NK-92 treated with Interleukin-12 subunit alpha and Interleukin-12 subunit beta, amount 100 ng/mL, for 24 hours (cell line): ENCODE results near the gene NAT16.
A peak's percentile ranks its signal among the peaks of the same experiment; 100 is the strongest.
"Not testable (repeated sequence)": the region's sequence is repeated elsewhere in the genome, so short reads cannot be mapped to it uniquely, and the experiment has no call there.

Source experiments
- DNase-seq: peaks from one replicate; lab custom pipeline; 2025; lab: John Stamatoyannopoulos, UW

NAT16 gene

DNA sequence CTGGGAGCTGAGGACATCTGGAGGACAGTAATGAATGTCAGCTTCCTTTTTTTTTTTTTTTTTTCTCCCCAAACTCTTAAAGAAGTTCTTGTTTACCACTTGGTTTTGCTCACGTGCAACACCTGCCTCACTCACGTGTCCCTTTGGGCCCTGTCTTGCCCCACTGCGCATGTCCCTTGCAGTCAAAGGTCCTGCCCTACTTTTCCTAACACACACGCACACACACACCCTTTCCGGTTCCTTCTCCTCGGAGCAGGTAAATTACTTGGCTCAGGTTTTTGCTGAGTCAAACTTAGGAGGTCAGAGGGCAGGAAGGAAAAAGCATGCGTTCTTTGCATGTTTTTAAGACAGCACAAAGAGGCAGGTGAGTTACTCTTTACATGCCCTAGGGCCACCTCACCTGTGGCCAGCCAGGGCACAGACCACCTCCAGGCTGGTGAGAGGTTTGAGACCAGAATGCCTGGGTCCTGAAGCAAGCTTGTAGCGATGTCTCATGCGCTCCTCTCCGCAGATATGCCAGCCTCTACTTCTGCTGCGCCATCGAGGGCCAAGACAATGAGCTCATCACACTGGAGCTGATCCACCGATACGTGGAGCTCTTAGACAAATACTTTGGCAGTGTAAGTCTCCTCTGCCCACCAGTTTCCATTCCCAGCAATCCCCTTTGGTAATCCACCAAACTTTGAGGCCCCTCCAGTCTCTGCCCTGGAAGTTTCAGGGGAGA, 23.1 kb downstream of the NAT16 start:
- no peak for DNase-seq

DNA sequence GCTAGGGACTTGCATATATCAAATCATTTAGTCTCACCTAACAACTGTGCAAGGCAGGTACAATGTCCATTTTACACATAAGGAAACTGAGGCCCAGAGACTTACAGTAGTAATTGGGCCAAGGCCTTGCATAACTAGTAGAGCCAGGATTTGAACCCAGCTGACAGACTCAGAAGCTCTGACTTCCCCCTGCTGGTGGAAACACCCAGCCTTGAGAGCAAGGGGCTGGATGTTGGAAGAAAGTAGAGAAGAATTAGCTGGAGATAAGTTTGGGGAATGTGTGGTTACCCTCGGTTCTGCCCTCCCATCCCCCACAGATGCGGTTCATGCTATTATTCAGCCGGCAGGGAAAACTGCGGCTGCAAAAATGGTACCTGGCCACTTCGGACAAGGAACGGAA, 23.8 kb downstream of the NAT16 start:
- DNase-seq, result no peak

GRCh38 chr7:101155303-101155702, 24.8 kb downstream of the NAT16 start:
- DNase-seq, result no peak

- no peak for DNase-seq
Observed at GRCh38 chr7:101154693-101155102, 25.4 kb downstream of the NAT16 start.

DNA sequence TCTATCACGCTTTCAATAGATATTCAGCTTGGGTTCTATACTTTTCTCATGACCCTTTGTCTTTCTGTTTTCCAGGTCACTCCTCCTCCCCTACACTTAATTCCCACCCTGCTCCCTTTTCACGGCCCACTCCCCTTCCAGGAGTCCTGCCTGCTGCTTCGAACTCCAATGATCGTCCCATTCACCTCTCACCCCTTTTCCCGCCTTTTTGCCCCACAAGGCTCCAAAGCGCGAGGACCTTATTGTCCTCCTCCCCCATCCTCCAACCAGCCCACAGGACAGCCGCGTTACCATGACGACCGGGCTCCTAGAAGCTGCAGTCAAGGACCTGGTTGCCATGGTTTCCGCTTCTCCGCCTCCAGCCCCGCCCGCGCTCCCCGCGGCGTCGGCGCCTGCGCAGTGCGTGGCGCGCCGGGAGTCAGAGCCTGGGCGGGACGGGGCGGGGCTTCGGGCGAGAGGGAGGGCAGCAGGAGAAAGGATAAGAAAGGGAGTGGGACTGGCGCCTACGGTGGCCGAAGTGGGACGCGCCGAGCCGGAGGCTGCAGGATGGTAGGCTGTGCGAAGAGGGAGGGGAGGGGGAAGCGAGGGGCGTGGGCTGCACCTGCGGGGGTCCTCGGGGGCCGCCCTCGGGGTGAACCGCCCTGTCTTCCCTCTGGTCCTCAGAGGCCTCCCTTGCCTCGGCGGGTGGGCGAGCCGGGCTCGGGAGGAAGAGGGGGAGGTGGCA, 26.0 kb downstream of the NAT16 start, which contains the start of gene AP1S1:
AP1S1 (plus strand) TSS at position 508 of the 724 bp plus-strand sequence; CDS start at position 547, 39 bp downstream.
- peak; percentile 96 for DNase-seq

DNA sequence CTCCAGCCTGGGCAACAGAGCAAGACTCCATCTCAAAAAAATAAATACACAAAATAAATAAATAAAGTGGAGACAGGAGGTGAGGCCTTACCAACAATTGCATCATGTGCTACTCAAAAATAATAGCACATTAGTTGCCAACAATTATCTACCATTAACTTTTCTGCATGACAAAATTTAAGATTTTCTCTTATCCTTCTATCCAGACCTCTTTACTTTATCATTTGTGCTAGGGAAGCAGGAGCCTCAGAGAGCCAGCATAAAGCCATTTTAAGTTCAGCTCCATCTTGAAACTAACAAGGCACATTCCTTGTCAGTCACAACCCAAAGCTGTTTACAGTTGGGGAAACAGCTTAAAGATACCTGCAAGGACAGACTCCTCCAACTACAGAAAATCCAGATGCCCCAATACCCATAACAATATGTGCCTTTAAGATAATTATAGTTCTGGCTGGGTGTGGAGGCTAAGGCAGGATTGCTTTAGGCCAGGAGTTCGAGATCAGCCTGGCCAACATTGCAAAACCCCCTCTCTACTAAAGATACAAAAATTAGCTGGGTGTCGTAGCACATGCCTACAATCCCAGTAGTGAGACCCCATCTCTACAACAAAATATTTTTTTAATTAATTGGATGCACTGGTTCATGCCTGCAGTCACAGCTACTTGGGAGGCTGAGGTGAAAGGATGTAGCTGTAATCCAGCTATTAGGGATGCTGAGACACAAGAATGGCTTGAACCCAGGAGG, 28.0 kb downstream of the NAT16 start:
- no peak for DNase-seq

GRCh38 chr7:101140746-101141382, 39.2 kb downstream of the NAT16 start:
- DNase-seq, result no peak

- DNase-seq, result no peak
Observed at GRCh38 chr7:101140339-101140699, 39.8 kb downstream of the NAT16 start.

GRCh38 chr7:101138213-101138870, 41.8 kb downstream of the NAT16 start:
- DNase-seq, result peak; percentile 87

DNA sequence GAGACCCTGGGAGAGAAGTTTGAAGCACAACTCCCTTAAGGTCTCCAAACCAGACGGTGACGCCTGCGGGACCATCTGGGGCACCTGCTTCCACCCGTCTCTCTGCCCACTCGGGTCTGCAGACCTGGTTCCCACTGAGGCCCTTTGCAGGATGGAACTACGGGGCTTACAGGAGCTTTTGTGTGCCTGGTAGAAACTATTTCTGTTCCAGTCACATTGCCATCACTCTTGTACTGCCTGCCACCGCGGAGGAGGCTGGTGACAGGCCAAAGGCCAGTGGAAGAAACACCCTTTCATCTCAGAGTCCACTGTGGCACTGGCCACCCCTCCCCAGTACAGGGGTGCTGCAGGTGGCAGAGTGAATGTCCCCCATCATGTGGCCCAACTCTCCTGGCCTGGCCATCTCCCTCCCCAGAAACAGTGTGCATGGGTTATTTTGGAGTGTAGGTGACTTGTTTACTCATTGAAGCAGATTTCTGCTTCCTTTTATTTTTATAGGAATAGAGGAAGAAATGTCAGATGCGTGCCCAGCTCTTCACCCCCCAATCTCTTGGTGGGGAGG, 42.4 kb downstream of the NAT16 start:
- no peak for DNase-seq

DNA sequence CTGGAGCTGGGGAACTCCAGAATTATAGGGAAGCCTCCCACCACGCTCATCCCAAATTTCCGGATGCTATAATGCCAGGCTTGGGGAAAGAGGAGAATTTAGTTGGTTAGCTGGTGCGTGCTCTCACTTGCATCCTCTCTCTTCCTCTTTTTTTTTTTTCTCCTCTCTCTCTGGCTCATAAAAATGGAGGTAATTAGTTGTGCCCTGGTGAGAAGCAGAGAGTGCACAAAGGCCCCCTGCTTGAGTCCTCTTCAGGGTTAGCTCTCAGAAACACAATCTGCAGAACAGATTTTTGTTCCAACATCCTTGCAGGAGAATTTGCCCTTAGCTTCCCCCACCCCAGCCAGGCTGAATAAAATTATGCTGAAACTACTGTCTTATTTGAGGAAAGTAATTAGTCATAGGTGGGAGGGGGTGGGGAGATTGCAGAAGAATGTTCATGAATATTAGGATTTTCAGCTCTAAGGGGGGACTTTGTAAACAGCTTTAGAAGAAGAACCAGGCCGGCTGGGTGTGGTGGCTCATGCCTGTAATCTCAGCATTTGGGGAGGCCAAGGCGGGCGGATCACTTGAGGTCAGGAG, 45.6 kb downstream of the NAT16 start:
- no peak for DNase-seq

DNA sequence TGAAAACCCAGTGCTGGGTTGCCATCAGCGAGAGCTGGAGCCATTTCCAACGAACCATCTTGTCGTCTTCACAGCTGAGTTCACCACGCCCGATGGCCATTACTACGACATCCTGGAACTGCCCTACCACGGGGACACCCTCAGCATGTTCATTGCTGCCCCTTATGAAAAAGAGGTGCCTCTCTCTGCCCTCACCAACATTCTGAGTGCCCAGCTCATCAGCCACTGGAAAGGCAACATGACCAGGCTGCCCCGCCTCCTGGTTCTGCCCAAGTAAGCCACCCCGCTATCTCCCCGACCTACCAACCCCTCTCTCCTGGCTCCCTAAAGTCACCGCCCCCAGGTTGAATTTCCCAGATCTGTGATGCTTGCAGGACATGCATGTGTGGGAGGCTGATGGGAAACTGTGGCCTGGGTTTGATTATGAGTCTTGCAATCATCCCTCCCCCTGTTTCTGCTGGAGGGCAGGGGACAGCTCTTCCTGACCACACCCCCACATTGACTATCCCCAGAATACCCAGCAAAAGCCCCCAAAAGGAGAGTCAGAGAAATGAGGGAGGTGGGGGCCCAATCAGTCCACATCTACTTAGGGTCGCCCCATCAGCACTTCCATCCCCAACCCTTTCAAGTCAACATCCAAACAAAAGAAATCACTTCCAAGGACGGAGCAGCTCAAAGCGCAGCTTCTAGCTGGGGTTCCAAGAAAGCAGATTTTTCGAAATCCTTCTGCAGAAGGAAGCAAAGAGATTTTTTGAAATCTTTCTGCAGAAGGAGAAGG, 46.3 kb downstream of the NAT16 start:
- no peak for DNase-seq

- not testable (repeated sequence) for DNase-seq
Observed at GRCh38 chr7:101132626-101133600, 47.2 kb downstream of the NAT16 start.

DNA sequence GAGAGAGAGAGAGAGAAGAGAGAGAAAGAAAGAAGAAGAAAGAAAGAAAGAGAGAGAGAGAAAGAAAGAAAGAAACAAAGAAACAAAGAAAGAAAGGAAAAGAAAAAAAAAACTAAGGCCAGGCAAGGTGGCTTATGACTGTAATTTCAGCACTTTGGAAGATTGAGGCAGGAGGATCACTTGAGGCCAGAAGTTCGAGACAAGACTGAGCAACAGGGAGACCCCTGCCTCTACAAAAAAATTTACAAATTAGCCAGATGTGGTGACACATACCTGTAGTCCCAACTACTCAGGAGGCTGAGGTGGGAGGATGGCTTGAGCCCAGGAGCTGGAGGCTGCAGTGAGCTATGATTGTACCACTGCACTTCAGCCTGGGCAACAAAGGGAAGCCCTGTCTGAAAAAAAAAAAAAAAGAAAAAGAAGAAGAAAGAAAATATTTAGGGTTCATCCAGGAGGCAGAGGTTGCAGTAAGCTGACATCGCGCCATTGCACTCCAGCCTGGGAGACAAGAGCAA, 50.4 kb downstream of the NAT16 start:
- no peak for DNase-seq

GRCh38 chr7:101128040-101128834, 51.9 kb downstream of the NAT16 start:
- no peak for DNase-seq

DNA sequence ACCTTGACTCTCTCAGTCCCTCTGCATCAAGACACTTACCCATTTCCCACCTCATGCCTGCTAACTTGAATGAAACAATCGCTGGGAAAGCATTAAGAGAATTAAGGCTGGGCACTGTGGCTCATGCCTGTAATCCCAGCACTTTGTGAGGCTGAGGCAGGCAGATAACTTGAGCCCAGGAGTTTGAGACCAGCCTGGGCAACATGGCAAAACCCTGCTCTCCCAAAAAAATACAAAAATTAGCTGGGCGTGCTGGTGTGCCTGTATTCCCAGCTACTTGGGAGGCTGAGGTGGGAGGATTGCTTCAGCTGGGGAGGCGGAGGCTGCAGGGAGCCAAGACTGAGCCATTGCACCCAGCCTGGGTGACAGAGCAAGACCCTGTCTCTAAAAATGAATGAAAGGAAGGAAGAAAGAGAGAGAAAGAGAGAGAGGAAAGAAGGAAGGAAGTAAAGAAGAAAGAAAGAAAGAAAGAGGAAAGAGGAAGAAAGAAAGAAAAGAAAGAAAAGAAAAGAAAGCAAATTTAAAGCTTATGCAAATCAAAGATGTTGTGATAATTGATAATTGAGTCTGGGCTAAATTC, 52.5 kb downstream of the NAT16 start:
- DNase-seq, result no peak

GRCh38 chr7:101126651-101127459, 53.2 kb downstream of the NAT16 start, which contains the start of gene SERPINE1:
TSS of gene SERPINE1 (plus strand) at chr7:101127104. CDS start at chr7:101128394, 1,290 bp downstream.
- peak; percentile 69 for DNase-seq
